Measurements from ENCODE around the gene RIN1.
A peak's percentile ranks its signal among the peaks of the same experiment; 100 is the strongest.
"Not testable (repeated sequence)": the region's sequence is repeated elsewhere in the genome, so short reads cannot be mapped to it uniquely, and the experiment has no call there.

Gene RIN1

DNA sequence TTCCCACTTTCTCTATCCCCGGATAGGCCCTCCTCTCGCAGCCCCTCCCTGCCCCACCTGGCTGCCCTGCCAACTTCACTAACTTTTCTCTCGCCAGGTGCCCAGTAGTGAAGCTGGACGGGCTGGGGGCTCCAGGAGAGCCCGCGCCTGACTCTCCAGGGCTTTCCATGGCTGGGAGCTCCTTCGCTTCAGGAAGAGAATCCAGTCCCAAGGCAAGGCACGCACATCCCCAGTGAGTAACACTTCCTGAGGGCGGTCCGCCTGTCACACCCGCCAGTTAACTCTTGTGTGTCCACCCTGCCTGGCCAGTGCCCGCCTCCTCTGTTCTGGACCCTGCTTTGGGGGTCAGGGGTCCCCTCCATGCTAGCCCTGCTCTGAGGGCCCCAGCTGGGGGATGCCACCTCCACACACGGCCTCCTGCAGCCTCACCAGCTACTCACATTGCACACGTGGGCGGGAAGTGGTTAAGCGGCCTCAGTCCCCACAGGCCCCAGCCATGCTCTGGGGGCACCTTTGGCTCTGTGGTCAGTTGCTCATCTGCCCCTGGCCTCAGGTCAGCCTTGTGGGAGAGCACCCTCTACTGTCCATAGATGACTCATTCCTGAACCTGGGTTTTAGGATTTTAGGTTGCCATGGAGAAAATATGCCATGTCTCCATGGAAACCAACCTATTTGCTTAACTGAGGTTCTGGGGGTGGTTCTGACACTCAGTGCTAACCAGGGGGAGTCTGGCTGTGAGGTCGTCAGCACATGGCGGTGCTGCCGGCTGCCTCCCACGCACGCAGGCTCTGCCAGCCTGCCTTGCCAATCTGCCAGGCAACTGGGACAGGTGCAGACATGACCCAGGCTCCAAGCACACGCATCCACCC, at the start of gene RIN1:
Gene RIN1 (minus strand): TSS at position 201 of the 869 bp plus-strand sequence. CDS start 32 bp downstream, at position 169.
- peak; percentile 94 for DNase-seq

- not testable (repeated sequence) for DNase-seq
These were observed 48.1 kb upstream of the RIN1 start for GRCh38 chr11:66384316-66384715.

GRCh38 chr11:66380264-66380663, 44.0 kb upstream of the RIN1 start:
- not testable (repeated sequence) for DNase-seq

DNA sequence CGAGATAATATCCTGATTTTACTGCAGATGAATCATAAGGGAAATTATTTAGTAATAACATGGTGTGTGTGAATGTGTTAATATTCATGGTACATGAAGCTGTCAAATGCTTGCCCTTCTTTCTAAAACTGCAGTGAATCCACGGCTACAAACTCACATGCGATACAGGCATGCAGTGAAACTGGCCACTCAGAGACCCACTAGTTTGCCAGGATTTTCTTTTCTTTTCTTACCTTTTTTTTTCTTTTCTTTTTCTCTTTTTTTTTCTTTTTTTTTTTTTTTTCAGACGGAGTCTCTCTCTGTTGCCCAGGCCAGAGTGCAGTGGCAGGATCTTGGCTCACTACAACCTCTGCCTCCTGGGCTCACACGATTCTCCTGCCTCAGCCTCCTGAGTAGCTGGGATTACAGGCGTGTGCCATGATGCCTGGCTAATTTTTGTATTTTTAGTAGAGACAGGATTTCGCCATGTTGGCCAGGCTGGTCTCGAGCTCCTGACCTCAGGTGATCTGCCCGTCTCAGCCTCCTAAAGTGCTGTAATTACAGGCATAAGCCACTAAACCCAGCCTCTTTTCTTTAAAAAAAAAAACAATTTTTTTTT, 37.6 kb upstream of the RIN1 start:
- not testable (repeated sequence) for DNase-seq

DNA sequence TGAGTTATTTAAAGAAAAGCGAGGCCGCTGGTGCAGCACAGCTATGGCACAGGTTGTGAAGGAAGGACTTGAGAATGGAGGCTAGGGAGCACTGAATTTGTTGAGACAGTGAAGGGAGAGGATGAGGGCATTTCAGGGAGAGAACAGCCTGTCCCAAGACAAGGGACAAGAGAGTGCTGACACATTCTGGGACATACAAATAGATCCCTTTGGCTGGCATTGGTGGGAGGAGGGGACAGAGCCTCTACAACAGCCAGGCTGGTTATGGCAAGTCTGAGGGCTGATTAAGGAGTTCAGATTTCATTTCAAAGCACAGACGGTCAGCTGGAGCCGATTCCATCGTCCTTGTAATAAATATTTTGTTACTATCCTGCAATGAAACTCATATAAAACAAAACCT, 37.0 kb upstream of the RIN1 start:
- no peak for DNase-seq

- DNase-seq, result no peak
These were observed 35.6 kb upstream of the RIN1 start, which contains the start of gene SLC29A2 for GRCh38 chr11:66371627-66372415. Gene SLC29A2, minus strand, starts transcription at chr11:66371760. Its CDS starts 169 bp downstream, at chr11:66371591.

GRCh38 chr11:66369073-66369894, 33.0 kb upstream of the RIN1 start:
- DNase-seq, result no peak

DNA sequence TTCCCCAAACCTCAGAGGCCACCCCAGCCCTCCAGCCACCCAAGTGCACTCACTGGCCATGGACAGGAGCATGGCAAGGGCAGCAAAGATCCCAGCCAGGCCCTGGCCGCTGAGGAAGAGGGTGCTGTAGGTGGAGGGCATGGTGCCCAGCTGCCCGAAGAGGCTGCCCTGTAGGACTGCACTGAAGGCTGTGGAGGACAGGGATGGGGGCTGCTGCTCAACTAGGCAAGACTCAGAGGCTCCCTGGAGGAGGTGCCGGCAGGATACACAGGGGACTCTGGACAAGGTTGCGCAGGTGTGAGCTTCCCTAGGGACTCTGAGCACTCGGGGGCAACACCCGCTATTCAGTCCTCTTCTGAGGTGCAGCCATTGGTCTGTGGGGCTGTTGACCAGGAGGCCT, 32.2 kb upstream of the RIN1 start:
- DNase-seq, result no peak

- no peak for DNase-seq
These were observed 31.5 kb upstream of the RIN1 start for GRCh38 chr11:66367561-66368312.

GRCh38 chr11:66366844-66367477, 30.7 kb upstream of the RIN1 start:
- no peak for DNase-seq

- DNase-seq, result no peak
These were observed 29.7 kb upstream of the RIN1 start for GRCh38 chr11:66365711-66366619.

- no peak for DNase-seq
These were observed 28.9 kb upstream of the RIN1 start for GRCh38 chr11:66365166-66365565.

DNA sequence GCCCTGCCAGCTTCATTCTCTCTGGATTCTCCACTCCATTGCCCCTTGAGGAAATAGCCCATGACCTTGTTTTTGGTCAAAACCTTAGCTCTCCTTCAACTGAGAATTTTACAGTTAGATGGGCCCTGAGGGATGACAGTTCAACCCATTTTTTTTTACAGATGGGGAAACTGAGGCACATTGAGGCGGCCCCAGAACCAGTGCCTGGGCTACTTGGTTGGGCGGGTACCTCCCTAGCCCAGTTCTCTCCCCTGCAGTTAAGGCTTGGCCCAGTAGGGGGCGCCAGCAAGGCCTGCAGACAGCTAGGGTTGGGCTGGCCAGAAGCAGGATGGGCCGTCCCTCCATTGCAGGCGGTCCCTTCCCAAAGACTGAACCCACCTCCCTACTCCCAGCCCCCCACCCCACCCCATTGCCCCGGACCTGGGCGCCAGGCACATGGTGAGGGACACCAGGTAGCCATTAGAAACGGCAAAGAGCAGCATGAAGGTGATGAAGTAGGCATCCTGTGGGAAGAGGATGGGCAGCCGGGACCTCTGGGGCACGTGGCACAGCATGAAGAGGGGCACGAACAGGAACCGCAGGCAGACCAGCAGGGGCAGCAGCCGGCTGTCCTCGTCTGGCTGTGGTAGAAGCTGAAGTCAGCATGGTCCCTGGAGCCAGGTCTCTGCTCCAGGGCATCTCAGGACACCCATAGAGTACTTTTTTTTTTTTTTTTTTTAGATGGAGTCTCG, 27.7 kb upstream of the RIN1 start:
- no peak for DNase-seq

DNA sequence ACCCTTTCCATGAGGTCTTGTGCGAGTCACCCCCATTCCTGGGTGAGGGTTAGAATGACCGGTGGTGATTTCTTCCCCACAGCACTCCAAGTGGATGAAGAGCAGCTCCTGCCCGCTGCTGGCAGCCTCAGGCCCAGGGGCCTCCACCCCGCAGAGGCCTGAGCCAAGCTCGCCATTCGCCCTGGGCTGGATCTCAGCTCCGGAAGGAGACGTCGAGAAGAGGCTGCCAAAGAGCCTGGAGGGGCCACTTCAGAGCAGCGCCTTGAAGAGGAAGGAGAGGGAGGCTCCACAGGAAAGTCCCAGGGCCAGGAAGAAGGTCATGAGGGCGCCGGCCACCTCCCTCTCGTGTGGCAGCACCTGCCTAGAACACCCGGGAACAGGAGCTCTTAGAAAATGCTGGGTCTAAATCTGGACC, 27.0 kb upstream of the RIN1 start:
- no peak for DNase-seq

DNA sequence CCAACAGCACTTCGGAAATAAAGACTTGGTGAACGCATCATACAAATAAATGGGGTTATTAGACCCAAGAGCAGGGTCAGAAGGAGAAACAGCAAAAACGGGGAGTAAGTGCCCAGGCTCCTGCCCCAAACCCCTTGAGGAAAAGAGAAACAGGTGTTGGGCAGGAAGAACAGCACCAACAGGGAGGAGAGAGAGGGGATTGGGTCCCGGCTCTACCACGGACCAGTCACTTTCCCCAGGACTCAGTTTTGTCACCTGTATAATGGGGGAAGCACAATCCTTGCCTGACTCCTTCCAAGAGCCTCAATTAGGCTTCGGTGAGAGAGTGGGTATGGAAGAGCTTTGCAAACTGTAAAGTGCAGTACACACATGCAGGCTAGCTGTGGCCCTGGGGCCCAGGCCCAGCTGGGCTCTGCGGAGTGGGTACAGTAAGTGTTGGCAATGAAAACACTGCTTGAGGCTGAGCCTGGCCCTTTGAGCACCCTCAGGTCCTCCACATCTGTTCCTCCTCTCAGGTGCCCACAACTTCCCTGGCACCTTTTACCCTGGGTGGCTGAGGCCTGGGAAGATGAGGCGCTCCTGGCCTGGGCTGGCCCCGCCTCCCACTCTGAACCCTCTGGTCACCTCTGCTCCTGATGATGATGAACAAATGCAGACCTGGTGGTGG, 26.4 kb upstream of the RIN1 start:
- DNase-seq, result no peak

DNA sequence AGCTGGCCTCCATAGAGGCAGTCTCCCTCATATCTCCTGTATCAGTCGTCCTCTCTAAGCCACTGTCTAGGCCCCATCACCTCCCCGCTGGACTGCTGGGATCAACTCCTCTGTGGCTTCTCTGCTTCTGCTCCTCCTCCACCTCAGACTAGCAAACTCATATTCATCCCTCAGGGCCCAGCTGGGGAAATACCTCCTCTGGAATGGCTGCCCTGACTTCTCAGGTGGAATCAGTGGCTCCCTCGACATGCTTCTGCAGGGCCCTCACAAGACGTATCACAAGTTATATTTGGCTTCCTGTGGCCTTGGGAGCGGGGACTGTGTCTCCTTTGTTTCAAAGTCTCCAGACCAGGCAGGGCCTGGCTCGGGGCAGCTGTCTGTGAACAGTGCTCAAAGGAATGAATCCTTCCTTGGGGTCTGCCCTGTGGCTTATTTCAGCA, 25.3 kb upstream of the RIN1 start:
- no peak for DNase-seq

DNA sequence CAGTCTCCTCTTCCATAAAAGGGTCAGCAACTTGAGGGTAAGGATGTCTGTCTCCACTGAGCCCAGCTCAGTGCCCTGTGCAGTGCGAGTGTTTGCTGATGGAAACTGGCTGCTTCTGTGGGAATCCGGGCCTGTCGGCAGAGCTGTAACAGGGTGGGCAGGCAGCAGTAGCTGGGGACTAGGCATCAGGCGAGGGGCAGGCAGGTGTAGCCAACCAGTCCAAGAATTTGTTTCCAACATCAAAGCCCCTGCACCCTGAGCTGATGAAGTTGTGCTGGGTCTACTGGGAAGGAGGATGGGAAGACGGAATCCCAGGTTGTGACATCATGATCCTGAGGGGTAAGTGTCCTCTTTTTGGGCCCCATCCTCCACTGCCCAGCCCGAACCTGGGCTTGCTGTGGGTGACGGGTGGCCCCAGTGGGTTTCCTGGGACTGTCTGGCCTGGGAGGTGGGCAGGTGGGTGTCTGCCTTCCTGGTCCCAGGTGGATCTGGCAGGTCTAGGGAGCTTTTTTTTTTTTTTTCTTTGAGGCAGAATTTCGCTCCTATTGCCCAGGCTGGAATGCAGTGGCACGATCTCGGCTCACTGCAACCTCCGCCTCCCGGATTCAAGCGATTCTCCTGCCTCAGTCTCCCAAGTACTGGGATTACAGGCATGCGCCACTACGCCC, 24.3 kb upstream of the RIN1 start:
- DNase-seq, result no peak

- DNase-seq, result no peak
These were observed 23.4 kb upstream of the RIN1 start for GRCh38 chr11:66359662-66360087.

Measured in GOT3 (cell line).